Loucy (cell line): ENCODE measurements around the gene TMBIM1.
A peak's percentile ranks its signal among the peaks of the same experiment; 100 is the strongest.

Experiments
- H2AFZ ChIP-seq: fragments of 200-600 bp; sonication (generic); 2 replicates; pipeline ENCODE4 v1.6.0; 2016; ENCODE audit warnings: antibody characterized with exemption, mild to moderate bottlenecking, low read length, moderate library complexity
- H3F3A ChIP-seq: fragments of 200-600 bp; 2 replicates; pipeline ENCODE4 v1.6.0; 2016; ENCODE audit warnings: antibody characterized with exemption, low read depth, mild to moderate bottlenecking
- H3K27me3 ChIP-seq: fragments of 200-600 bp; sonication (generic); 2 replicates; pipeline ENCODE4 v1.6.1; 2014; ENCODE audit warnings: low read length, mild to moderate bottlenecking; ENCODE audit not compliant: insufficient read depth, poor library complexity, severe bottlenecking
- H3K36me3 ChIP-seq: fragments of 200-600 bp; sonication (generic); 2 replicates; pipeline ENCODE4 v1.6.1; 2016; ENCODE audit warnings: low read length; ENCODE audit not compliant: insufficient read depth
- H3K4me1 ChIP-seq: fragments of 200-600 bp; sonication (generic); 2 replicates; pipeline ENCODE4 v1.5.1; 2014; ENCODE audit warnings: low read length, mild to moderate bottlenecking; ENCODE audit not compliant: insufficient read depth, poor library complexity, severe bottlenecking
- H3K4me2 ChIP-seq: fragments of 200-600 bp; sonication (generic); 2 replicates; pipeline ENCODE4 v1.6.0; 2014; ENCODE audit warnings: antibody characterized with exemption, low read length, low read depth, mild to moderate bottlenecking; ENCODE audit not compliant: poor library complexity, severe bottlenecking
- H3K4me3 ChIP-seq: fragments of 200-600 bp; sonication (generic); 2 replicates; pipeline ENCODE4 v1.5.1; 2014; ENCODE audit warnings: low read length, mild to moderate bottlenecking, mixed read lengths; ENCODE audit not compliant: poor library complexity, severe bottlenecking
- H3K79me2 ChIP-seq: fragments of 200-600 bp; sonication (generic); 2 replicates; pipeline ENCODE4 v1.6.1; 2014; ENCODE audit warnings: low read length; ENCODE audit not compliant: insufficient read depth
- H3K9ac ChIP-seq: fragments of 200-600 bp; sonication (generic); 2 replicates; pipeline ENCODE4 v1.6.0; 2014; ENCODE audit warnings: mild to moderate bottlenecking, low read depth, low read length, moderate library complexity; ENCODE audit not compliant: poor library complexity, severe bottlenecking
- H3K9me2 ChIP-seq: fragments of 200-600 bp; sonication (generic); replicated peaks from 2 replicates; pipeline ENCODE4 v1.6.1; 2016; ENCODE audit warnings: low read depth, low read length, mixed read lengths
- H3K9me3 ChIP-seq: fragments of 200-600 bp; sonication (generic); 2 replicates; pipeline ENCODE4 v1.6.1; 2014; ENCODE audit warnings: mild to moderate bottlenecking, antibody characterized with exemption, low read length, low read depth; ENCODE audit not compliant: insufficient read depth
- H4K20me1 ChIP-seq: fragments of 200-600 bp; sonication (generic); 2 replicates; pipeline ENCODE4 v1.6.0; 2014; ENCODE audit warnings: antibody characterized with exemption, low read length, mild to moderate bottlenecking; ENCODE audit not compliant: insufficient read depth, poor library complexity, severe bottlenecking
- EZH2phosphoT487 ChIP-seq: fragments of 200-600 bp; IDR thresholded peaks from 2 replicates; pipeline ENCODE4 v1.6.1; 2018; ENCODE audit warnings: antibody characterized with exemption, mild to moderate bottlenecking, moderate library complexity, borderline replicate concordance
- TF ChIP-seq, protein P1 (sequence below): fragments of 200-600 bp; sonication (generic); conservative IDR thresholded peaks from 2 replicates; pipeline ENCODE4 v1.5.1; 2014; ENCODE audit warnings: mild to moderate bottlenecking, antibody characterized with exemption, low read length

The TMBIM1 gene

GRCh38 chr2:218270721-218271486 lies 21.4 kb downstream of the TMBIM1 start:
- Histone ChIP-seq H3K4me2 (peak overlapping the region; percentile 88), H3F3A (no peaks in the 10 kb centered on the region), H3K9me2 (no peaks in the 10 kb centered on the region), H2AFZ (peak overlapping the region; percentile 66), H3K36me3 (peaks cover 22% of the 10 kb centered on the region; the same call in 1 of the 2 replicates), H3K4me3 (peak overlapping the region; percentile 84), H3K9me3 (no peaks in the 10 kb centered on the region), H4K20me1 (peaks cover 20% of the 10 kb centered on the region), H3K79me2 (peaks cover 39% of the 10 kb centered on the region), H3K4me1 (peaks cover 31% of the 10 kb centered on the region), H3K9ac (peak overlapping the region; percentile 76), H3K27me3 (no peaks in the 10 kb centered on the region)
- TF ChIP-seq, protein P1, sequence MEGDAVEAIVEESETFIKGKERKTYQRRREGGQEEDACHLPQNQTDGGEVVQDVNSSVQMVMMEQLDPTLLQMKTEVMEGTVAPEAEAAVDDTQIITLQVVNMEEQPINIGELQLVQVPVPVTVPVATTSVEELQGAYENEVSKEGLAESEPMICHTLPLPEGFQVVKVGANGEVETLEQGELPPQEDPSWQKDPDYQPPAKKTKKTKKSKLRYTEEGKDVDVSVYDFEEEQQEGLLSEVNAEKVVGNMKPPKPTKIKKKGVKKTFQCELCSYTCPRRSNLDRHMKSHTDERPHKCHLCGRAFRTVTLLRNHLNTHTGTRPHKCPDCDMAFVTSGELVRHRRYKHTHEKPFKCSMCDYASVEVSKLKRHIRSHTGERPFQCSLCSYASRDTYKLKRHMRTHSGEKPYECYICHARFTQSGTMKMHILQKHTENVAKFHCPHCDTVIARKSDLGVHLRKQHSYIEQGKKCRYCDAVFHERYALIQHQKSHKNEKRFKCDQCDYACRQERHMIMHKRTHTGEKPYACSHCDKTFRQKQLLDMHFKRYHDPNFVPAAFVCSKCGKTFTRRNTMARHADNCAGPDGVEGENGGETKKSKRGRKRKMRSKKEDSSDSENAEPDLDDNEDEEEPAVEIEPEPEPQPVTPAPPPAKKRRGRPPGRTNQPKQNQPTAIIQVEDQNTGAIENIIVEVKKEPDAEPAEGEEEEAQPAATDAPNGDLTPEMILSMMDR: no peak
- TF ChIP-seq EZH2phosphoT487: no peak

DNA sequence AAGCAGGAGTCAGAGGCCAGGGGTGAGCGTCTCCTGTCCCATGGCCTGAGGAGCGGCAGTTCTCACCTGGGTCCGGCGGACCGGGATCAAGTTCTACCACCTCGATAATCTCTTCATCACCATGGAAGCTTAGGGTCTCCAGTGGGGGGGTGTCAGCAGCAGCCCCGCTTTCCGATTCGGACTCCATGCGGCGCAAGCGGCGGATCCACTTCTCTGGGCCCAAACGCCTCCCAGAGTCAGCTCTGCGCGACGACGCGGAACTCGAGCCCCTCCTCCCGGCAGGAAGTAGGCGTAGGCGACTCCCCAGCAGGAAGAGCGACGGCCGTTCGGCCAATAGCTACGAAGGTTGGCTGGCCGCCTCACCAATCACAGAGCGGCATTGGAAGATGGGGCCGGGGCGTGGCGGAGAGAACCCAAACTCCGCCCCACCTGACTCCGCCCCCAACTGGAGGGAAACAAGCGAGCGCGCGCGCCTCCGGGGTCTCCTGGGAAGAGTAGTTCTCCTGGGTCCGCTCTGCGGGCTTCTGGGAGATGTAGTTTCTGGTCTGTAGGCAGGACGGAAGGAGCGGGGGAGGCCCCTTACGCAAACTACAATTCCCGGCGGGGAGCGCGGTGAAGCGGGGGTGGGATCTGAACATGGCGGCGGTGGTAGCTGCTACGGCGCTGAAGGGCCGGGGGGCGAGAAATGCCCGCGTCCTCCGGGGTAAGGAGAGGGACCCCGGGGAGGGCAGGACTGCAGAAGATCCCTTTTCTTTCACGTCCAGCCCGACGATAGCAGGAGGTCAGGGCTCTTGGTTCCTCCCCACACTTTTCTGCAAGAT lies 22.2 kb downstream of the TMBIM1 start, which contains the start of the genes AAMP and PNKD:
TSS of gene AAMP (minus strand) at position 238 of the 821 bp plus-strand sequence. CDS start at position 187, 51 bp downstream.
TSS of gene PNKD (plus strand) at position 620 of the 821 bp plus-strand sequence. CDS start at position 637, 17 bp downstream.
- peak within 1 kb of the TSS; percentile 93 for H3K9ac ChIP-seq
- TF ChIP-seq, protein P1: no peak
- TF ChIP-seq EZH2phosphoT487: no peak
- H3K4me1 ChIP-seq: peaks cover 31% of the 10 kb centered on the region
- H3K4me2 ChIP-seq: peak within 1 kb of the TSS; percentile 96
- H3K4me3 ChIP-seq: peak within 1 kb of the TSS; percentile 98
- H4K20me1 ChIP-seq: peaks cover 20% of the 10 kb centered on the region
- H2AFZ ChIP-seq: peak within 1 kb of the TSS; percentile 84
- H3K9me3 ChIP-seq: no peaks in the 10 kb centered on the region
- H3K36me3 ChIP-seq: peaks cover 18% of the 10 kb centered on the region; the same call in 1 of the 2 replicates
- H3K79me2 ChIP-seq: peaks cover 39% of the 10 kb centered on the region
- H3K9me2 ChIP-seq: no peaks in the 10 kb centered on the region
- no peaks in the 10 kb centered on the region for H3K27me3 ChIP-seq
- no peaks in the 10 kb centered on the region for H3F3A ChIP-seq

GRCh38 chr2:218267259-218267658 lies 25.0 kb downstream of the TMBIM1 start:
- Histone ChIP-seq H3K4me2 (peak overlapping the region; percentile 14), H3K9ac (no peak overlapping the region), H4K20me1 (peaks cover 24% of the 10 kb centered on the region), H3K36me3 (peaks cover 15% of the 10 kb centered on the region; the same call in 1 of the 2 replicates), H3K4me1 (peaks cover 24% of the 10 kb centered on the region), H3K9me2 (no peaks in the 10 kb centered on the region), H3K4me3 (no peak overlapping the region), H3K9me3 (no peaks in the 10 kb centered on the region), H2AFZ (no peak overlapping the region), H3K27me3 (no peaks in the 10 kb centered on the region), H3K79me2 (peaks cover 39% of the 10 kb centered on the region), H3F3A (no peaks in the 10 kb centered on the region)
- no peak for TF ChIP-seq EZH2phosphoT487
- TF ChIP-seq, protein P1: no peak
